HCT116 (cell line): Measurements from ENCODE around the gene ZC3HAV1.

Experiments used
- ATF3 ChIP-seq: IDR thresholded peaks from 2 replicates; pipeline ENCODE4 v1.6.1; 2012
- CBX3 ChIP-seq: IDR thresholded peaks from 2 replicates; pipeline ENCODE4 v1.6.1; 2012; ENCODE audit warnings: low read depth
- CEBPB ChIP-seq: IDR thresholded peaks from 2 replicates; pipeline ENCODE4 v1.6.1; 2012; ENCODE audit warnings: low read depth
- CTCF ChIP-seq, 3 experiments: fragments of 200-600 bp in 1 of 3; sonication (generic) in 1 of 3; IDR thresholded peaks in 2 of 3; conservative IDR thresholded peaks in 1 of 3; 2 replicates each; pipeline ENCODE4 v1.5.1; 2012 to 2017; ENCODE audit warnings: low read depth in 2 of 3, low read length in 2 of 3, antibody characterized with exemption in 1 of 3, borderline replicate concordance in 1 of 3, control low read depth in 1 of 3, mild to moderate bottlenecking in 1 of 3, mixed read lengths in 1 of 3, mixed run types in 1 of 3, moderate library complexity in 1 of 3; ENCODE audit not compliant: insufficient read depth in 1 of 3
- ELF1 ChIP-seq: IDR thresholded peaks from 2 replicates; pipeline ENCODE4 v1.6.1; 2012; ENCODE audit warnings: low read depth, borderline replicate concordance
- EZH2 ChIP-seq: fragments of 200-600 bp; sonication (generic); IDR thresholded peaks from 2 replicates; pipeline ENCODE4 v1.6.1; 2017; ENCODE audit warnings: antibody characterized with exemption, mixed run types
- EZH2phosphoT487 ChIP-seq: fragments of 200-600 bp; IDR thresholded peaks from 2 replicates; pipeline ENCODE4 v1.6.1; 2018; ENCODE audit warnings: antibody characterized with exemption, borderline replicate concordance
- JUND ChIP-seq: IDR thresholded peaks from 2 replicates; pipeline ENCODE4 v1.6.1; 2012
- MAX ChIP-seq: IDR thresholded peaks from 2 replicates; pipeline ENCODE4 v1.6.1; 2012
- POLR2A ChIP-seq: IDR thresholded peaks from 2 replicates; pipeline ENCODE4 v1.7.0; 2011; ENCODE audit warnings: borderline replicate concordance; ENCODE audit not compliant: insufficient read depth, insufficient read length; ENCODE audit errors: extremely low read depth
- RAD21 ChIP-seq: IDR thresholded peaks from 2 replicates; pipeline ENCODE4 v1.6.1; 2012; ENCODE audit warnings: low read depth, mild to moderate bottlenecking
- SP1 ChIP-seq: IDR thresholded peaks from 2 replicates; pipeline ENCODE4 v1.6.1; 2012; ENCODE audit warnings: low read depth

GRCh38 chr7:139054101-139054500, 55.4 kb downstream of the ZC3HAV1 start:
- TF ChIP-seq CTCF (IDR thresholded peaks at IDR 0.05 in 2 of 3, conservative IDR thresholded peaks at IDR 0.05 in 1 of 3; ENCODE audit: borderline replicate concordance in 1 of 3, insufficient read depth in 1 of 3, low read depth in 2 of 3, low read length in 2 of 3) = no peak
- TF ChIP-seq POLR2A = no peak
- no peak for TF ChIP-seq ELF1
- TF ChIP-seq ATF3 = no peak
- no peak for TF ChIP-seq RAD21
- TF ChIP-seq CEBPB = no peak
- no peak for TF ChIP-seq EZH2phosphoT487
- no peak for TF ChIP-seq CBX3
- no peak for TF ChIP-seq MAX
- no peak for TF ChIP-seq SP1
- no peak for TF ChIP-seq EZH2
- no peak for TF ChIP-seq JUND
